H54 (cell line): ENCODE data around the gene RALGAPB.

Experiments
- DNase-seq: peaks from one replicate; pipeline ENCODE4 v3.0.0; 2011; ENCODE audit warnings: low spot score, mixed read lengths; ENCODE audit not compliant: insufficient read length
- FAIRE-seq: peaks from 3 replicates; lab custom pipeline; 2011; peaks lifted over from hg19 to GRCh38; lab: Jason Lieb, UNC
- POLR2A ChIP-seq: IDR thresholded peaks from 2 replicates; pipeline ENCODE4 v1.6.1; 2011; ENCODE audit warnings: low read depth, mild to moderate bottlenecking, low read length

The RALGAPB gene

GRCh38 chr20:38617011-38617829 is 144.6 kb downstream of the RALGAPB start:
- no peak for TF ChIP-seq POLR2A
- FAIRE-seq, result no peak
- peak; percentile 90 for DNase-seq

GRCh38 chr20:38617830-38618196 is 145.2 kb downstream of the RALGAPB start:
- no peak for FAIRE-seq
- DNase-seq, result no peak
- no peak for TF ChIP-seq POLR2A

- TF ChIP-seq POLR2A, result no peak
- no peak for DNase-seq
- no peak for FAIRE-seq
These were observed 147.8 kb downstream of the RALGAPB start for GRCh38 chr20:38620441-38620840.

- no peak for DNase-seq
- no peak for TF ChIP-seq POLR2A
- FAIRE-seq, result no peak
These were observed 150.4 kb downstream of the RALGAPB start for GRCh38 chr20:38623061-38623460.

GRCh38 chr20:38624084-38624483 is 151.4 kb downstream of the RALGAPB start:
- FAIRE-seq (no peak), DNase-seq (no peak)
- TF ChIP-seq POLR2A, result no peak

- FAIRE-seq (no peak), DNase-seq (no peak)
- TF ChIP-seq POLR2A, result no peak
These were observed 153.3 kb downstream of the RALGAPB start for GRCh38 chr20:38625896-38626295.

GRCh38 chr20:38626921-38627659 is 154.4 kb downstream of the RALGAPB start:
- FAIRE-seq (no peak), DNase-seq (no peak)
- no peak for TF ChIP-seq POLR2A
